Mammary epithelial cell (primary cell): ENCODE data around the gene ELP1.

ENCODE experiments used
- EZH2 ChIP-seq: IDR thresholded peaks from 2 replicates; pipeline ENCODE4 v1.6.1; 2012; ENCODE audit warnings: low read length, inconsistent platforms, borderline replicate concordance
- TF ChIP-seq, protein P1 (sequence below), 2 donors: IDR thresholded peaks in 1 of 2; conservative IDR thresholded peaks in 1 of 2; 2 replicates each; pipeline ENCODE4 v1.5.1; 2011 to 2012; ENCODE audit warnings: inconsistent platforms in 2 of 2, low read length in 2 of 2, mild to moderate bottlenecking in 2 of 2, control low read depth in 1 of 2, low read depth in 1 of 2; ENCODE audit not compliant: insufficient read depth in 1 of 2; ENCODE audit errors: extremely low read depth in 1 of 2

DNA sequence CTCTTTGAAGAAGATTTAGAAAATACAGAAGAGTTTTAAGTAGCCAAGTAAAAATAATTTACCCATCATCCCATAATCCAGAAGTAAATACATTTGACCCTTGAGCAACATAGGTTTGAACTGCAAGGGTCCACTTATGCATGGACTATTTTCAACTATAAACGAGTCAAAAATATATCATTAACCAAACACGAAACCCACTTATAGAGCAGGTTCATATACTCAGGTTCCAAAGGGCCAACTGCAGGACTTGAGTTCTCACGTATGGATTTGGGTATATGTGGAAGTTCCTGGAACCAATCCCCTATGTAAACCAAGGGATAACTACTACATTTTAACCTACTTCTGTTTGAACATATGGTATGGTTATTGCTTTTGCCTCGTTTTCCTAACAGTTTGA is 6.1 kb upstream of the ELP1 start:
- TF ChIP-seq, protein P1, sequence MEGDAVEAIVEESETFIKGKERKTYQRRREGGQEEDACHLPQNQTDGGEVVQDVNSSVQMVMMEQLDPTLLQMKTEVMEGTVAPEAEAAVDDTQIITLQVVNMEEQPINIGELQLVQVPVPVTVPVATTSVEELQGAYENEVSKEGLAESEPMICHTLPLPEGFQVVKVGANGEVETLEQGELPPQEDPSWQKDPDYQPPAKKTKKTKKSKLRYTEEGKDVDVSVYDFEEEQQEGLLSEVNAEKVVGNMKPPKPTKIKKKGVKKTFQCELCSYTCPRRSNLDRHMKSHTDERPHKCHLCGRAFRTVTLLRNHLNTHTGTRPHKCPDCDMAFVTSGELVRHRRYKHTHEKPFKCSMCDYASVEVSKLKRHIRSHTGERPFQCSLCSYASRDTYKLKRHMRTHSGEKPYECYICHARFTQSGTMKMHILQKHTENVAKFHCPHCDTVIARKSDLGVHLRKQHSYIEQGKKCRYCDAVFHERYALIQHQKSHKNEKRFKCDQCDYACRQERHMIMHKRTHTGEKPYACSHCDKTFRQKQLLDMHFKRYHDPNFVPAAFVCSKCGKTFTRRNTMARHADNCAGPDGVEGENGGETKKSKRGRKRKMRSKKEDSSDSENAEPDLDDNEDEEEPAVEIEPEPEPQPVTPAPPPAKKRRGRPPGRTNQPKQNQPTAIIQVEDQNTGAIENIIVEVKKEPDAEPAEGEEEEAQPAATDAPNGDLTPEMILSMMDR (conservative IDR thresholded peaks at IDR 0.05 in 1 of 2, IDR thresholded peaks at IDR 0.05 in 1 of 2; ENCODE audit: extremely low read depth in 1 of 2, insufficient read depth in 1 of 2, low read depth in 1 of 2, low read length in 2 of 2), result no peak
- no peak for TF ChIP-seq EZH2
